Stimulated activated CD8-positive, alpha-beta memory T cell treated with anti-CD3 and anti-CD28 coated beads, Interleukin-12 subunit alpha, Interleukin-12 subunit beta, amount 100 ng/mL, for 4 hours (primary cell): ENCODE measurements around the gene MAP4K4.
A peak's percentile ranks its signal among the peaks of the same experiment; 100 is the strongest.

Source experiments
- DNase-seq: peaks from one replicate; pipeline ENCODE4 v3.0.0-alpha.2; 2020; ENCODE audit warnings: low read depth

The MAP4K4 gene

DNA sequence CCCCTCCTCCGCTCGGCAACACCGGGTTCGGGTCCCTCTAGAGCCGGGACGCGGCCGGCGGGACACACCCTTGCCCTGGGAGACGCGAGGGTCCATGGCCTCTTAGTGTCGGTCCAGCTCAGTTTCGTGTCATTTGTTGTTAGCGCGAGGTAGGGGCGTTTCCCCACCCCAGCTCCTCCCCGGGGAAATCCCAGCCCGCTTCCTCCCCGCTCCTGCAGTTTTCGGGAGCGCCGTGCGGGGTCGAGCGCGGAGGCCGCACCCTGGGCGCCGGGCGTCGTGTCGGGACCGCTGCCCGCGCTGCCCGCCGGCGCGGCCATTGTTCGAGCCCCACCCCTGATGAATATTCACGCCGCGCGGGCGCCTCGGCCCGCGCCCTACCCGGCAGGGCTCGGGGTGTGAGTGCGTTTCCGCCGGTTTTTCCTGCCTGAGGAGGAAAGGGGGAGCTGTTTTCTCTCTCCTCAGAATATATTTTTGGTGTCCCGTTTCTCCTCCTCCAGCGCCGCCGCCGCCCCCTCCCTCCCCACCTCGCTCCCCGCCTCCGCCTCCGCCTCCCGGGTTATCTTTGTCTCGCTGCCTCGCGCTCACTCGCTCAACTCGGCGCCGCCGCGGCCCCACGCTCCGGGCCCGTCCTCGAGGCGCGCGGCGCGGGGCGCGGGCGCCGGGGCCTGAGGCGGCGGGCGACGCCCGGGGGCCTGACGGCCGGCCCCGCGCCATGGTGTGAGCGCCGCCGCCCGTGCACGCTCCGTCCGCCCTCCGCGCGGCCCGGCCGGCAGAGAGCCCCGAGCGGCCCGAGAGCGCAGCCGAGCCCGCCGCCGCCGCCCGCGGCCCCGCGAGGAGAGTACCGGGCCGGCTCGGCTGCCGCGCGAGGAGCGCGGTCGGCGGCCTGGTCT is at the start of gene MAP4K4:
MAP4K4 (plus strand) TSS at position 584 of the 890 bp plus-strand sequence. CDS start 374 bp downstream, outside the sequence.
- DNase-seq: peak; percentile 71

DNA sequence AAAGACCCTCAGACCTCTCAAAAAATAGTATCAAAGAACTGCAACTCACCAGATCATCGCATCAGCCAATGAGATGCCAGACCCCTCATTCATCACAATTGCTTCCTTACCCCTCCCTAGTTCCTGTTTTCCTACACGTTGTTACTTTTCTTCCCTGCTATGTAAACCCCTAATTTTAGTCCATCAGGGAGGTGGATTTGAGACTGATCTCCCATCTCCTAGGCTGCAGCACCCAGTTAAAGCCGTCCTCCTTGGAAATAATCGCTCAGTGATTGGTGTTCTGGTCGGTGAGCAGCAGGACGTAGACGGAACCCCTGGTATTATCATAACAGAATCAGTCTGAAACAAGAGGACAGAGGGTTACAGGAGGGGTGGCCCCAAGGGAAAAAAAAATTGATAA is 44.0 kb upstream of the MAP4K4 start:
- no peak for DNase-seq

- DNase-seq: no peak
Observed at GRCh38 chr2:101655702-101656422, 41.6 kb upstream of the MAP4K4 start.

- no peak for DNase-seq
Observed at GRCh38 chr2:101657787-101658186, 39.7 kb upstream of the MAP4K4 start.

GRCh38 chr2:101658387-101658786 is 39.1 kb upstream of the MAP4K4 start:
- DNase-seq: no peak

GRCh38 chr2:101665312-101665711 is 32.2 kb upstream of the MAP4K4 start:
- DNase-seq: no peak

DNA sequence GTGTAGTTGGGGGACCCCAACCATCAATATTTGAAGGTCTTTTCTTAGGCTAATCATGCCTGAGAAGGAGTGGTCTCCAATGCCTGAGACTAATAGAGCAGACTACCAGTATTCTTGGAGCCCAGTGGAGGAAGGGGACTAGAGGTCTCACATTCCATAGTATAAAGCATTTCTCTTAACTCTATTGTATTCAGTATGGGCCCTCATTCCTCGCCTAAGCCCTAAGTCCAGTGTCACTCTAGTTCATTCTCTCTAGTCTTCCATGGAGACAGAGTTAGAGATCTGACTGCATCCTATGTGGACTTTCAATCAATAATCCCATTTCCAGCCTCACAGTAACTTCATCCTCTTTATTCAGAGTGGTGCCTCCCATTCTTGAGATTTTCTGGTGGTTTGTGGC is 29.7 kb upstream of the MAP4K4 start:
- DNase-seq: no peak

- no peak for DNase-seq
Observed at GRCh38 chr2:101672047-101672446, 25.5 kb upstream of the MAP4K4 start.

GRCh38 chr2:101673920-101674319 is 23.6 kb upstream of the MAP4K4 start:
- DNase-seq: no peak

DNA sequence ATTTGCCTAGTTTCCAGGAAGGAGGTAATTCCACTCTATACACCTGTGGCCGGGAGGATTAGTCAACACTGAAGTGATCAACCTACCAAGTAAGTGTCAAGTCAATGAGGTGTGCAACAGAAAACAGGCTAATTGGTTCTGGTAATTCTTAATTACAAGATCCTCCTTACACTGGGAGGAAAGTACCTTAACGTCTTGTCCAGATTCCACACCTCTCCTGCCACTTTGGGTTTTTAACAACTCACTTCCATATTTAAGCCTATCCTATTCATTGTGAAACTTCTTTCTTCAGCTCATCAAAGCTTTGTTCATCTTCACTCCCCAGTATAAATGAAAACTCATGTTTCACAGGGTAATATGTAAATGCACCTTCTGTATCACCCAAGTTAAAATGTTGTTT is 22.0 kb upstream of the MAP4K4 start:
- no peak for DNase-seq

DNA sequence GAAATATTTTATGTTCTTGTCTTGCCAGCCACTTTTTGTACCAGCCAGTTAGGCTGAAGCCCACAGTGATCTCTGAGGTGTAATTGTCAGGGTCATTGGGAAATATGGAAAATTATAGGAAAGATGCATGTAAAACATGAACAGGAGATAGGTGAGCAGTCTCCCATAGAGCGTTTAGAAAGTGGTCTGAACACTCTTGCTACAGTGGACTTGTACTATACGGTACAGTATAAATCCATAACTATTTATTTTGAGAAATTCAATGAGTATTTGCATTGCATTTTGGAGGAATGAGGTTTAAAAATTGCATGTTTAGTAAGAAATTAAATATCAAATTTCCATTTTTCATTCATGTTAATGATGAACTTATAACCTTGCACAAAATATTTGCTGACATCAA is 20.8 kb upstream of the MAP4K4 start:
- DNase-seq: no peak

- no peak for DNase-seq
Observed at GRCh38 chr2:101677658-101678057, 19.8 kb upstream of the MAP4K4 start.

GRCh38 chr2:101678379-101678778 is 19.1 kb upstream of the MAP4K4 start:
- no peak for DNase-seq

GRCh38 chr2:101679037-101679726 is 18.3 kb upstream of the MAP4K4 start:
- DNase-seq: no peak

DNA sequence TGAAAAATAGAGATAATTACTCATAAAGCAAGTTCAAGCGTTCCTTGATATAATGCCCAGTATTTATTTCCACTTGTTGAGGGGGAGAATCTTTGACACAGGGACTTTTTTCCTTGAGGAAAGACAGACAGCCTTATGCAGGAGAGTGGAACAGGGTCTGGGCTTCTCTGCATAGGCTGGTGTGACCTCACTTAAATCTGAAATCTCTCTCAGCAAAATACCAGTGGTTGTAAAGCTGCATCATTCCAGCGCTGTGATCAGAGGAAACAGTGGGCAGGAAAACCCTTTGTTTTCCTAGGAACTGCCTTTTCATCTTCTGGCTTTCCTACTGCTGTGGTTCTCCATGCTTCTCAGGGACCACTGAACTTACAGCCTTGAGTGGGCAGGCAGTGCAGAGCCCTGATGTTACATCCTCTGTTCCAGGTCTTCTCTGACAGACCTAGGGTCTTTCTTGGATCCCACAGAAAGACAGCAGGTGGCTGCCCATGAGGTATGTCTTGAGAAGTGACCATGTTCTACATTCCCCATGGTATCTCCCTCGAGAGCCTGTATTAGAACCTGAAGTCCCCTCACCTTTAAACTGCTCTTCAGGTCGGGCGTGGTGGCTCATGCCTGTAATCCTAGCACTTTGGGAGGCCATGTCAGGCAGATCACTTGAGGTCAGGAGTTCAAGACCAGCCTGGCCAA is 17.6 kb upstream of the MAP4K4 start:
- no peak for DNase-seq

DNA sequence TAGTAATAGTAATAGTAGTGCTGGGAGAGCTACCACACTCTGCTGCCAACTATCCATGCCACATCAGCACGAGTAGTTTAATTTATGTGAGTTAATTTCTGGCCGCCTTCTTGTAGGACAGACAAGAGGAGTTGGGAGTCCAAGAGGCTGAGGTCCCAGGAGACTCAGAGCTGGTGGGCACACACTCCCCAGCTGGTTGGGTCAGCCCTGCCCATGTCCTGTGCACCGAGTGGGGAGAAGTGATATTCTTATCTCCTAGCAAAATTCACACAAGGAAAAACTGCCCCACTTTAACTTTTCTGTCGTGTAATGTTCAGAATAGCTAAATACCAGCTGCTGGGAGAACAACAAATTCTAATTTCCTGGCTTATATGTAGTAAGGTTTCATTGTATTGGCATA is 15.2 kb upstream of the MAP4K4 start:
- DNase-seq: no peak

DNA sequence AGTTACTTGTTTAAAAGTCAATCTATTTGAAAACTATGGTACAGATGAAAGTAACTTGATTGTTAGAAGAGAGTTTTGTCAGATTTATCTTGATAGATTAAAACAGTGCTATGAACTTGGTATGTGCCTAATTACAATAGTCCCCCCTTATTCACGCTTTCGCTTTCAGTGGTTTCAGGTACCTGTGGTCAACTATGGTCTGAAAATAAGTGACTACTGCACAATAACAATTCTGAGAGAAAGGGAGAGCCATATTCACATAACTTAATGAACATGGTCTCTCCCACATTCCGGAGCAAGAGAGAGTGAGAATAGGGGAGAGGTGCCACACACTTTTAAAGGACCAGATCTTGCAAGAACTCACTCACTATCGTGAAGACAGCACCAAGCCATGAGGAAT is 13.2 kb upstream of the MAP4K4 start:
- DNase-seq: no peak

DNA sequence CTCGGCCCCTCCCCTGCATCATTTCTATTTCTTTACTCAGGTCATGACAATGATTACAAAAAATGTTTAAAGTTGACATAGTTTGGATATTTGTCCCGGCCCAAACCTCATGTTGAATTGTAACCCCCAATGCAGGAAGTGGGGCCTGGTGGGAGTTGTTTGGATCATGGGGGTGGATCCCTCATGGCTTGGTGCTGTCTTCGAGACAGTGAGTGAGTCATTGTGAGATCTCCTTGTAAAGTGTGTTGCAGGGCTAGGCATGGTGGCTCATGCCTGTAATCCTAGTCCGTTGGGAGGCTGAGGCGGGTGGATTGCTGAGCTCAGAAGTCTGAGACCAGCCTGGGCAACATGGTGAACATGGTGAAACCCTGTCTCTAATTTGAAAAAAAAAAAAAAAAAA is 9.2 kb upstream of the MAP4K4 start:
- DNase-seq: no peak

DNA sequence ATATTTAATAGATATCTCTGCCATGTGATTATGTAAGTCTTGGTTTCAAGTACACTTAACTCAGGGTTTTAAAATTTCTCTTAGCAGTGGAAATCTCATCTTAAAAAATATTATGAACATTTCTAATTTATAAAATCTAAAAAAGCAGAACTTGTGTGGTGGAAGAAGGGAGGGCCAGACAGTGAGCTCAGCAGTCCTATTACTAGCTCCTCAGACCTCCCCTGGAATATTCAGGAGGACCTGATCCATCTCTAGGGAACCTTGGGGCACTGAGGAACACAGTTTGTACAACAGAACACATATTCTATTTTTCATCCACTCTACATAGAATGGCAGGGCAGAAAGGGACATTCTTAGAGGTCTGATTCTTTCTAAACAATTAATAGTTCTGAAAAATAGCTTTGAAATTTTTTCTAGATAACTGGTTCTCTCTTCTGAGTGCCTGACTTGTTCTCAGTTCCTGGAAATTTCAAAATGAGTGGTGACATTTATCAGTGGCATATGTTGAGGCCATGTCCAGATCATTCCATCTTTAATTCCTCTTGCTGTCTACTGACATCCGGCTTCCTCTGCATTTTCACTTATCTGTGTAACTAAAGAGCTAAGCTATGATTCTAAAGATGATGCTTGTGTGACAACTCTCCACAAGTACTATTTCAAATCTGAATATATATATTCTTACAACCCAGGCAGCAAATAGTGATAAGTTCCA is 8.2 kb upstream of the MAP4K4 start:
- DNase-seq: no peak

- DNase-seq: no peak
Observed at GRCh38 chr2:101690547-101691152, 6.9 kb upstream of the MAP4K4 start.

DNA sequence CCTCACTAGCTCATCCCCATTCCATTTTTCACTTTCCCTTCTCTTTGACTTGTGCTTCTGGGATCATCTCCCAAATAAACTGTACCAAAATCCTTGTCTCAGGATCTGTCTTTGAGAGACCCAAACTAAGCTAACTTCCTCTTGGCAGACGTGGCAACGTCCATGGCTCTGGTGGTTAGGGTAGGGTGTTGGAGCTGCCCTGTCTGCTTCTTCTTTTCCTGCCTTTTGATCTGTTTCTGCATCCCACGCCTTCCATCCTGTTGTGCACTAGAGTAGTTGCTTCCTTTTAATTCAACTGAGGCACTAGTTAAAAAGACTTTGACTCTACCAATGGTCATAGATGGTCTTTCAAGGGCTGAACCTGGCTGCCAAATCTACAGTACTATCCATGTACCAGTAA is 5.5 kb upstream of the MAP4K4 start:
- no peak for DNase-seq
